Activated CD4-positive, alpha-beta T cell treated with anti-CD3 and anti-CD28 coated beads, Interleukin-2, Interleukin-6, amounts not matched to agents 100 ng/mL and 50 ng/mL, durations not matched to agents 16 hours and 8 hours (primary cell): ENCODE measurements around the gene SEC14L3.
A peak's percentile ranks its signal among the peaks of the same experiment; 100 is the strongest.
"Not testable (repeated sequence)": the region's sequence is repeated elsewhere in the genome, so short reads cannot be mapped to it uniquely, and the experiment has no call there.

ENCODE experiments used
- DNase-seq: peaks from one replicate; pipeline ENCODE4 v3.0.0-alpha.2; 2020

SEC14L3 gene

DNA sequence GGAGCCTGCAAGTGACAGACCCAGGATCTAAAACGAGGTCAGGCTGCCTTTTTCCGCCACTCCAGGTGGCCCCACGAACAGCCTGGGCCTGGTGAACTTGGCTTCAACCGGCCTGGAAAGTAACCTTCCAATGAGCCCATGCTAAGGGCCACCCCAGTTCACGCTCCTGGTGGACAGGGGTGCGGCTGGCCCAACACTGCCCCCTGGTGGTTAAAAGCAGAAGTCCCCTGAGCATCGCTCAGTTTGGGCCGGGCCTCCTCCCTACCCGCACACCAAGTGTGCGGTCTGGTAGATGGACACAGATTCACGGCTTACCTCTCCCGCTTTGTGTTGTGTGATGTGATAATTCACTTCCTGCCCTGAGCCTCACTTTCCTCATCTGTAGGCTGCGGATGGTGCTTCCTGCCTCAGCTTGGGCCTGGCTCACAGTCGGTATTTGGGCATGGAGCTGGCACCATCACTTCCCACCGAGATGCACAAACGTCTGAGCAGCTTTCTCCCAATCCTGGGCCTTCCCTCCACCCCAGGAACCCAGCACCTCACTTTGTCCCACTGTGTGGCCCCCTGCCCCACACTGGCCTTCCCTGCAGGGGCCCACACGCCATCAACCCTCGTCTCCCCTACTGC lies 13.7 kb upstream of the SEC14L3 start:
- peak; percentile 82 for DNase-seq

DNA sequence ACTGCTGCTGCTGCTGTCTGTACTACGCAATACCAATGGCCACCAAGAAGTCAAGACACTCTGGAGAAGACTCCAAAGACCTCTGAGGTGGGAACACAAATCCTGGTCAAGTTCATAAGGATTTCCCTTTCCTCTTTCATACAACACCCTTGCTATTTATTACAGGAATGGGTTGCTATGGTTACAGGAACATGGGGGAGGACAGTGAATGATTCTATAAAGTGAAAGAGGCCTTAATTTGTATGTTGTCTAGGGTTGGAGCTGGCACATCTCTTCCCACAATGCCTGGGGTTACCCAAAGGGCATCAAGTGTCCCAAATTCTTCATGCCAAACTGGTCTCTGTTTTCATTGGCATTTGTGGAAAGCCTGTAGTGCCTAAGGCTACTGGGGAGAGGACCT lies 11.4 kb upstream of the SEC14L3 start:
- no peak for DNase-seq

DNA sequence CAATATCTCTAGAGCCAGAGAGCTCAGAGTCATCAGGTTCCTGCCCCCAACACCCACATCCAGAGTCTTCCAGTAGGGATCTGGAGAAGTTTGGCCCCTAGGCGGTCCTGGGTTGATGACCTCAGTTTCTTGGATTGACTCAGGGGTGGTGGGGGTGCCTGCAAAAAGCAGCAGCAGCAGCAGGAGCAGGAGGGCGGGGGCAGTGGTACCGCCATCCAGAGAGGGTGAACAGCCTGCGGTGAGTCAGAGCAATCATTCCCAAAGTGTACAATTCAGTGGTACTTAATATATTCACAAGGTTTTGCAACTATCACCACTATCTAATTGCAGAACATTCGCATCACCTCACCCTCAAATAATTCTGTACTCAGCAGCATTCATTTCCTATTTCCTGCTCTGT lies 9.9 kb upstream of the SEC14L3 start:
- no peak for DNase-seq

DNA sequence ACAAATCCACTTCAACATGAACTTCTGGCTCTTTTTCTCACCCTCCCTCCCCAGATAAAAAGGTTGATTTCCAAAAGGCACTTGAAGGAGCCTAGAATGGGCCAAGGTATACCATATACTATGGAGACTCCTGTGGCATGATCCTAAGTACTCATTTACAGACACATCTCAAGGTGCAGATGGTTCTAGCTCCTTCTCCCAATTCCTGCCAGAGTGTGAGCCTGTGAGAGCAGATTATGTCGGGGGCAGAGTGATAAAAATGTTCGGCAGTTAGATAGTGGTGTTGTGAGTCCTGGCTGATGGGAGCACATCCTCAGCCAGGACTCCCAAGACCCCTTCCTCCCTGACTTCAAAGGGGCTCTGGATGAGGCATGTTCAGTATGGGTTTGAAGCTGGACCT lies 8.2 kb upstream of the SEC14L3 start:
- no peak for DNase-seq

DNA sequence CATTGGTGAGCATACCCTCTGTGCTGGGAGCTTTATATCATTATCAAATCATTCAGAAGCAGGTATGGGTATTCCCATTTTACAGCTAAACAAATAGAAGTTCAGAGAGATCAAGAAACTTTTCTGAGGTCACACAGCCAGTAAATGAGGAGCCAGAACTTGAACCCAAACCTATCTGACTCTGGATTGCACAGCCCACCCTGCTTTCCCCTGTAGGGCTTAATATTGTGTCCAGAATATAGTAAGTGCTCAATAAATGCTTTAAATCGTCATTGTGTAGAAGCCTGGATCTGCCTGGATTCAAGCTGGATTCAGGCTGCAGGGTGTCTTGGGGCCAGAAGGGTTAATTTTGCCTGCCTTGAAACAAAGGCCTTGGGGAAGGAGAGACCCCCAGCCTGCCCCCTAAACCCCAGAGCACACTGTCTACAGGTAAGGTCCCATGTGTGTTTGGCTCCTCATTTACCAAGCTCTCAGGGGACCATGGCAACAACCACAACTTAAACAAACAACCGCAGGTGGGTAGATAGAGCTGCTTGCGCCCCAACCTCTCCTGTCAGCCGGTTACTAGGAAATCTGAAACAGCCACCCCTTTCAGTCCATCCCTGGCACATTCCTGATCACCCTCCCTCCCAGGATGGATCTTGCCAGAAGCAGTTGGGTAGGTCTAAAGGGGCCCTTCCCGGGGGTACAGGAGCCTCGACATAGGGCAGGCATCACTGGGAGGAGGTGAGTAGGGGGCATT lies 3.0 kb upstream of the SEC14L3 start:
- DNase-seq, result no peak

DNA sequence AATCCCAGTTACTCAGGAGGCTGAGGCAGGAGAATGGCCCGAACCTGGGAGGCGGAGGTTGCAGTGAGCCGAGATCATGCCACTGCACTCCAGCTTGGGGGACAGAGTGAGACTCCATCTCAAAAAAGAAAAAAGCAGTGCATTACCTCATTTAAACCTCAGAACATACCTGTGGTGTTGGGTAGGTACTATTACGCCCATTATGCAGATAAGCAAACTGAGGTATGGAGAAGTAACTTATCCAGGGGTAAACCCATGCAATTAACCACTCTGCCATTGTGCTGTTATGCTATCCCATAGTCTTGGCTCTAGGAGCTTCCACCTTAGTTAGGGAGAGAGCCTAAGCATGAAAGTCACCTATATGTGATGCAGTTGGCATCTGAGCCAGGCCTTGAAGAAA lies 2.3 kb upstream of the SEC14L3 start:
- DNase-seq, result no peak

DNA sequence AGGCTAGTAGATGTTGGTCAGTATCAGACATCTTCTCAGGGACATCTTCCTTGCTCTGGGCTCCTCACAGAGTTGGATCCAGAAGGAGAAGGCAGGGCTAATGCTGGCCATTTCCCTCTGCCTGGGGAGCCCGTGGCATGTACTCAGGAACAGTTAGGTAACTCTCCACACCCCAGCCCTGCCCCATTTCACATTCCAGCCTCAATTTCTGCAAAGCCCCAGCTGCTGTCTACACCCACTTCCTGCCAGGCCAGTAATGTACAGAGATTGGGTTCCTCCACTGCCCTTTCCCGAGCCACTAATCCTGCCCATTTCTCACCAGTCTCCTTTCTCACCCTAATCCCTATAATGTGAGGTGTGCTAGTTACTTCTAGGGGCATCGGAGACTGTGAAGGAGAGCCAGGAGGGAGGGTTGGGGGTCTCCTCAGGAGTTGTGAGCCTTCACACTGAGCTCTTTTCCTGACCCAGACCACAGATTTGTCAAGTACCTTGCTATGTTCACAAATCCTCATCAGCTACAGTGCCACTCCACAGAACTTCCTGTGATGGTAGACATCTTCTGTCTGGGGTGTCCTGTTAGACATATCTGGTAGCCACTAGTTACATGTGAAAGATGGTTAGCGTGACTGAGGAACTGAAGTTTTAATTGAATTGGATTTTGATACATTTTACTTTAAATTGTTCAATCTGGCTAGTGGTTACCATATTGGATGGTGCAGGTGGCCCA lies 1.3 kb upstream of the SEC14L3 start:
- DNase-seq, result no peak

DNA sequence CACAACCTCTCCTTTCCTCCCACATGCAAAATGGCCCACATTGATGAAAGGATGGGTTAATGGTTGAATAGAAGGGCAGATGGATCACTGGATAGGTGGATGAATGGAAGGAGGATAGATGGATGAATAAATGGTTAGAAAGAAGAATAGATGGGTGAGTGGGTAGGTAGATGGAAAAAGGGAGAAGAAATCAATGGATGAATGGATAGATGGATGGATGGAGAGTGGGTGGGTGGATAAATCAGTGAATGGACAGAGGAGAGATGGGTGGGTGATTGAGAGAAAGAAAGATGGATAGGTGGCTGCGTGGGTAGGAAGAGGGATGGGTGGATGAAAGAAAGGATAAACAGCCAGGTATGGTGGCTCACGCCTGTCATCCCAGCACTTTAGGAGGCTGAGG lies 1.2 kb downstream of the SEC14L3 start:
- no peak for DNase-seq

DNA sequence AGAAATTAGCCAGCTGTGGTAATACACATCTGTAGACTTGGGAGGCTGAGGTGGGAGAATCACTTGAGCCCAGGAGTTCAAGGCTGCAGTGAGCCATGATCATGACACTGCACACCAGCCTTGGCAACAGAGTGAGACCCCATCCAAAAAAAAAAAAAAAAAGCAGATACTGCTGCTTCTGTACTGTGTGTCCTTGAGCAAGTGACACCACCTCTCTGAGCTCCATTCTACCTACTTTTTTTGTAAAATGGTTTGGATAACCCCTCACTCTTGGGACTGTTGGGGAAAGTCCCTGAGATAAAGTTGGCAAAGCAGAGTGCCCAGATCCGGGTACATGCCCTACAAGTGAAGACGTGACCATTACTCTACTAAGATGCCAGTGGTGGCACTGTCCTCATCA lies 2.7 kb downstream of the SEC14L3 start:
- DNase-seq, result no peak

DNA sequence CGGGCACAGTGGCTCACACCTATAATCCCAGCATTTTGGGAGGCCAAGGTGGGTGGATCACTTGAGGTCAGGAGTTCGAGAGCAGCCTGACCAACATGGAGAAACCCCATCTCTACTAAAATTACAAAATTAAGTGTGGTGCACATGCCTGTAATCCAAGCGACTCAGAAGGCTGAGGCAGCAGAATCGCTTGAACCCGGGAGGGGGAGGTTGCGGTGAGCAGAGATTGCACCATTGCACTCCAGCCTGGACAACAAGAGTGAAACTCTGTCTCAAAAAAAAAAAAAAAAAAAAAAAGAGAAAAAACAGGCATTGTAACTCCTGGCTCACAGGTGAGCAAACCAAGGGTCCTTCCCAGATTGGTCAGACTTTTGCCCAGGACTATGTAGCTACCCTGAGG lies 11.3 kb downstream of the SEC14L3 start:
- DNase-seq, result not testable (repeated sequence)

DNA sequence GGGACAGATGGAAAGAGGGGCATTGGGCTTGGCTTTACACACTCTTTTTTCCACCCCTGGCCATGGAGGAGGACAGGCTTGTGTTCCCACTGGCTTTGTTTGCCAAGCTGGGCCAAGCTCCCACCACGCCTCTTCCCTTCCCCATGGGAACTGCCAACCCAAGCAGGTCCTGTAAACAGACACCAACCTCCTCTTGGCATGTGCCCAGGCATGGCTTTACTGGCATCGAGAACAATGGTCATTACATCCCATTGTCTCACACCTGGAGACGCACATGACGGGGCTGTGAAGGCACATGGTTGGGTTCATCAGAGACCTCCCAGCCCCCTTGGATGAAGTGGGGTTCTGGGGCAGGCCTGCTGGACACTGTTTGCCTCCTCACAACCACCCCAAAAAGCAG lies 11.7 kb downstream of the SEC14L3 start:
- no peak for DNase-seq

DNA sequence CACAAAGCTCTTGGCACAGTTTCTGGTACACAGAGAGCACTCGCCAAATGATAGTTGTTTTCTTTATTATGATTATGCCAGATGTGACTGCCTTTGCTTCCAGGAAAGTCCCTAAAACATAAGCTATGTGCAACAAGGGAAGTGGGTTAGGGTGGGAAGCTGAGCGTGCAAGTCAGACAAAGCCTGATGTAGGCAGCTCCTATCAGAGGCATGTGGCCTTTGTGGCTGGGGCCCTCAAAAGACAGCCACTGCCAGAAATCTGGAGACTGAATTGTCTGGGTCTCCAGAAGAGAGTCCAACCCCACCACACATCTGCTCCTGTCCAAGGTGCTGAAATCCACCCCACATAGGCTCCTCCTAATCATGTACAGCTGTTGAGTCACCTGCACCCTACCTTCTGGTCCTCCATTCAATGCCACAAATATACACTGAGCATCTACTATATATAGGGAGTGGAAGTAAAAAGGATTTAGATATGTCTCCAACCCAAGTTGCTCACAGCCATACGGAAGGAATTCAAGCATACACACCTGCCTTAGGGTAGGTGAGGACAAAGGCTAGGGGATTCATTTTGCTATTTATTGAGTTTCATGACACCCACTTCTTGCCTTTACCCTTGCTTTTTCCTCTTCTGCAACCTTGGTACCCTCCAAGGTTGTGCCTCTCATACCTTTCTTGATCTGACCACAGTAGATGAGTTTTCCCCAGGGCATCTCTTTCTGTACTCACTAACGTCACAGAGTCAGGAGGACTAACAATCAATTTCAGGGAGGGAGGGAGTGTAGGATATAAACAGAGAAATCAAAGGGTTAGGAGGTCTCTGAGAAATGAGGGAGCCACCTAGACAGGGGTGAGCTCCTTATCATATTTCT lies 12.4 kb downstream of the SEC14L3 start:
- peak; percentile 21 for DNase-seq

DNA sequence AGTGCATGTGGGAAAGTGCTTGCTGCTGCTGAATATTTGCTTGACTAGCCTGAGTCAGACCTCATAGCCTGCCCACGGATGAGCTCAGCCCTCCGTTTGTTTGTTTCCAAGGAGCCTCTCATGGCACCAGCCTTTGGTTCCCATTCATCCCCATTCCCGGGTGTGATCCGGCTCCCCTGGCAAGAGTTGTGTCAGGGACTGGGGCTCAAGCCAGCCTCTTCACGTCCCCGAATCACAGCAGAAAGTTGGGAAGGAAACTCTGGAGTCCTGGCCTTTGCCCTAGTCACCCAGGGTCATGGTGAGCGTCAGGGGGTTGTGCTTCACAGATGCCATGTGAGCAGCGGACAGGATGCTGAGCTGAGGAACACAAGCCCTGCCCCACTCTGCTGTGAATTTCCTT lies 13.8 kb downstream of the SEC14L3 start:
- no peak for DNase-seq

DNA sequence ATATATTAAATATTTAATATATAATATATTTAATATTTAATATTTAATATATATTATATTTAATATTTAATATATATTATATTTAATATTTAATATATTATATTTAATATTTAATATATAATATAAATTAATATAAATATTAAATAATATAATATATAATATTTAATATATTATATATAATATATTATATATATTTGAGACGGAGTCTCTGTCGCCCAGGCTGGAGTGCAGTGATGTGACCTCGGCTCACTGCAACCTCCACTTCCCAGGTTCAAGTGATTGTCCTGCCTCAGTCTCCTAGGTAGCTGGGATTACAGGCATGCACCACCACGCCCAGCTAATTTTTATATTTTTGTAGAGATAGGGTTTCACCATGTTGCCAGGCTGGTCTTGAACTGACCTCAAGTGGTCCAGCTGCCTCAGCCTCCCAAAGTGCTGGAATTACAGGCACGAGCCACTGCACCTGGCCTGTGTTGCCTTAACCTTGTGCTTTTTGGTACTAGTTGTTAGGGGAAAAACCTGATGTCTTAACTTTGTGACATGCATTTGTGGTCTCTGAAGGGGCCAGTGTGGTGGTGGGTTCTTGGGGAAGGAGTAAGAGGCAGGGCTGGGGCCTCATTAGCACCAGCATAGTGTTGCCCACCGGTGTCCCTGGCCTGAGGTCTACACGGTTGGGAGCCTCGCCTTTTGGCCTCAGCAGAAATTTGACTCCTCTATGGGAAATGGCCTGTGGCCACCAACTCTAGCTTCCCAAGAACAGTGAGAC lies 16.6 kb downstream of the SEC14L3 start:
- DNase-seq, result no peak

DNA sequence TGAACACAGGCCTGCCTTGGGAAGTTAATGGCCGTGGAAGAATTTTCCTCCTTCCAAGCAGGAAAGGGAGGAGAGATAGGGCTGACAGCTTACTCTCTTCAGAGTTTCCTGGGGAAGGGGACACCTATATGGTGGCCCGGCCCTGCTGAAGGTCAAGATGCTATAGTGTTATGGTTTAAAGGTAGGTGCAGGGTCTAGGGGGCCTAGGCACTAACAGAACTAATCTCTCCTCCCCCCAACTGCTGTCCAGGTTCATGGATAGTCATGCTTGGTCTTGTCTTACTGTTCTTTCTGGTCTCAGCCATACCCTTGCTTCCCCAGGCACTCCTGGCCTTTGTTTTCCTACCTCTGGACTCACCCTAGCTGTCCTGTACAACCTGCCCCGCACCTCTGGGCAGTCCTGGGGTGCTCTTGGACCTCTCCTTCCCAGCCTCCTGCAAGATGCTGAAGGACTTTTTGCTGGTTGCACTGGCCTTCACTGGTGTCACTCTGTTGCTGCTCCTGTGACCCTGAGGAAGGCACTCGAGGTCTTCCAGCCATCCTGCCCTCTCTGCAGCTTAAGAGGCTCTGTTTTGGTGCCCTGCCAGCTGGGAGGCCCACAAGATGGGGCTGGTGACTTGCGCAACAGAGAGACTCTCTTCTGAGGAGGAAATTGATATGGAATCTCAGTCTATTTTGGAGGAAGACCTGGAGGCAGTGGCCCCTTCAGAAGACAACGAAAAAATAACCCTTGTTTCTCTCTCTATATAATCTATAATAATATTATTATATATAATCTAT lies 17.9 kb downstream of the SEC14L3 start:
- peak; percentile 34 for DNase-seq

DNA sequence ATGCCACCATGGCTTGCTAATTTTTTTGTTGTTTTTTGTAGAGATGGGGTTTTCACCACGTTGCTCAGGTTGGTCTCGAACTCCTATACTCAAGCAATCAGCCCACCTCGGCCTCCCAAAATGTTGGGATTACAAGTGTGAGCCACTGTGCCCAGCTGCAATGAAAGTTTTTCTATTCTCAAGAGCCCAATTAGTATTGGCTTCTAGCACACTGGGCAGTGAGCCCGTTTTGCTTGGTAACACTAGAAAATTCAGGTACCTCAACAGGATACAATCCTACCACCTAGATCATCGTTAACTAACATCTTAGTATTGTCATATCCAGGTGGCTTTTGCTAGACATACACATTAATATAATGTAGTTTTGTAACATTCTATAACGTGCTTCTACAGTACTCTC lies 19.0 kb downstream of the SEC14L3 start:
- no peak for DNase-seq

DNA sequence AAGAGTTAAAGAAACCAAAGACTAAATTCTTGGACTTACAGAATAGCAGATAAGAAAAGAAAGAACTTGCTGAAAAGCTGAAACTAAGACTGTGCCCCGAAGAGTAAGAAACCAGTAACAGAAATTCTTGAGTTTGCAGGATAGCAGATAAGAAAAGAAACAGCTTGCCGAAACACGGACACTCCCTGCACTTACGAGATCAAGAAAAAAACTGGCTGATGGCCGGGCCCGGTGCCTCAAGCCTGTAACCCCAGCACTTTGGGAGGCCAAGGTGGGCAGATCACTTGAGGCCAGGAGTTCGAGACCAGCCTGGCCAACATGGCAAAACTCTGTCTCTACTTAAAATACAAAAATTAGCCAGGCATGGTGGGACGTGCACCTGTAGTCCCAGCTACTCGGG lies 20.3 kb downstream of the SEC14L3 start:
- DNase-seq, result not testable (repeated sequence)

DNA sequence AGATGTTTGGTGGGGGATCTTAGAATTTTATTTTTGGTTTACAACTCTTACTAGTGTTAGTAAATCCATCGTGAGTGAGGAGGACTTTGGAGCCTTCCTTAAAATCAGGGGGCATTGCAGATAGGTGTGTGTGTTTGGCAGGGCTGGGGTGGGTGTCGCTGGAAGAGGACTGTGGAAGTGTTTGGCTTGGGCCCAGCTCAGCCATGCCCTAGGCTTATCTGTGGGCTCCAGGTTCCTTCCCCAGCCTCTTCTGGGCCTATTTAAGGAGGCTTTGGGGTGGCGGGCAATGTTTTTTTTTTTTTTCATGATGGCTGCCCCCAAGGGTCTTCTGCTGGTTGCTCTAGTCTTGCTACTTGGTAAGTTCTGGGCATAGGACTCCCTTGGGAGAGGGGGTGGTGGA lies 24.2 kb downstream of the SEC14L3 start:
- DNase-seq, result no peak

DNA sequence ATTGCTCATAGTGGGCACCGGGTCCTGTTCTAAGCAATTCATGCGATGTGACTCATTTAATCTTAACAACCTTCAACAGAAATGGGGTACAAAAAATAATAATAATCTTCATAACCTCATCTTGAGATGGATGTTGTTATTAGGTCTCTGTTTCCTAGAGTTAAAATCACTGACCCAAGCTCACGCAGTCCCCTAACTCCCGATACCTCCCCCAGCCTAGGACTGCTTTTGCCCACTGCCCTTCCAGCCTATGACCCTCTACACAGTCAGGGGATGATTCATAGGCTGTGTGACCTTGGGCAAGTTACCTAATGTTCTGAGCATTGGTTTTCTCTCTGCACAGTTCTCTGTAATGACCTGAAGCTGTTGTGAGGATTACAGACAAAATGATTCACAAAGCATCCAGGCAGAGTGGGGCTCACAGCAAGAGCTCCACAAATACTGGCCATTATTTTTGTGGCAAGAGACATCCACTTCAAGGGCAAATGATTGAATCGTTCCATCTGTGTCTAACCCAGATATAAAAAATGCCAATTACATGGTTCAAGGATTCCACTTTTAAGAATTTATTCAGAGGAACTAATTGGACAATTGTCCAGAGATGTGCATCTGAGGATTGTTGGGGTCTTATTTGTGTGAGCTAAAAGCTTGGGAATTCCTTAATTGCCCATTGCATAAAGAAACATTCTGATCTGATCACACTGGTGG lies 26.2 kb downstream of the SEC14L3 start:
- no peak for DNase-seq

DNA sequence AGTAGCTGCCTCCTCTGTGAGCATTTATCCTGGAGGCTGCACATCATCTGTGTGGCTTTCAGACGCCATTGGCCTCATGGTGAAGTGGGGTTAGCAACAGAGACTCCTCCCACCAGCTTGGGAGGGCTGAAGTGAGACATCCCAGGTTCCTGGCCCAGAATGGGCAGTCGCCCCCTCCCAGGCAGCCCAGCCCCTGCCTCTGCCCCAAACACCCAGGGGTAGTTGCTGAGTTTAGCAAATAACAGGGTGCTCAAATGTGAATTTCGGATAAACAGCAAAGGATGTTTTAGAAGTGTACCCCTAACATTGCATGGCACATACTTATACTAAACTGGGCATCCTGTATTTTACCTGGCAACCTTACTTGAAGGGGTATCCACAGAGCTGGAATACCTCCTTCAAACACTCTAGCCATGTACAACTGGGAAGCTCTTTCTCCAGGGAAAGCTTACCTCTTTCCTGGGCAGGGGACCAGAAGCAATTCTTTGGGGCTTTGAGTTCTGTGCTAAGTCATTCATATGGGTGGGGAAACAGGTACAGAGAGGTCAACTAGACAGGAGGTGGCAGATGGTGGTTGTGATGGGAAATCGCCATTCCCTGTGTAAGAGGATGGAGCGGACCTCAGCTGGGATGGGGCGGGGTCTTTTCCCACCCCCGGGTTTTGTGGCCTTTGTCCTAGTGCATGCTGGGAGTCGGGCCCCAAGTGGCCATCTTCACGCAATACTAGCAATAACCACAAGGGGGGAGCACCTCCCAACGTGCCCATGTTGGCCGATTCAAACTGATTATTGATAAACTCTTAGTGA lies 27.0 kb downstream of the SEC14L3 start:
- DNase-seq, result peak; percentile 87
